ENCODE measurements around the gene NTN5.

Gene NTN5

DNA sequence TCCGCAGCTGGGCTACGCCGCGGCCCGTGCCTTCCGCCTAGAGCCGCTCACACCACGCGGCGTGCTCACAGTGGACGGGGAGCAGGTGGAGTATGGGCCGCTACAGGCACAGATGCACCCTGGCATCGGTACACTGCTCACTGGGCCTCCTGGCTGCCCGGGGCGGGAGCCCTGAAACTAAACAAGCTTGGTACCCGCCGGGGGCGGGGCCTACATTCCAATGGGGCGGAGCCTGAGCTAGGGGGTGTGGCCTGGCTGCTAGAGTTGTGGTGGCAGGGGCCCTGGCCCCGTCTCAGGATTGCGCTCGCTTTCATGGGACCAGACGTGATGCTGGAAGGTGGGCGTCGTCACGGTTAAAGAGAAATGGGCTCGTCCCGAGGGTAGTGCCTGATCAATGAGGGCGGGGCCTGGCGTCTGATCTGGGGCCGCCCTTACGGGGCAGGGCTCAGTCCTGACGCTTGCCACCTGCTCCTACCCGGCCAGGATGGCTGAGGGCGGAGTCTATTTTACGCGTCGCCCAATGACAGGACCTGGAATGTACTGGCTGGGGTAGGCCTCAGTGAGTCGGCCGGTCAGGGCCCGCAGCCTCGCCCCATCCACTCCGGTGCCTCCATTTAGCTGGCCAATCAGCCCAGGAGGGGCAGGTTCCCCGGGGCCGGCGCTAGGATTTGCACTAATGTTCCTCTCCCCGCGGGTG, 43.1 kb downstream of the NTN5 start:
- DNase-seq (ENCODE audit: low read depth, low spot score) = no peak

DNA sequence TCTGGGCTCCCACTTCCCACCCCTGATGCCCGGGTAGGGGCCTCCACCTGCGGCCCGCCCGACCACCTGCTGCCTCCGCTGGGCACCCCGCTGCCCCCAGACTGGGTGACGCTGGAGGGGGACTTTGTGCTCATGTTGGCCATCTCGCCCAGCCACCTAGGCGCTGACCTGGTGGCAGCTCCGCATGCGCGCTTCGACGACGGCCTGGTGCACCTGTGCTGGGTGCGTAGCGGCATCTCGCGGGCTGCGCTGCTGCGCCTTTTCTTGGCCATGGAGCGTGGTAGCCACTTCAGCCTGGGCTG, 43.6 kb downstream of the NTN5 start:
- no peak for DNase-seq (ENCODE audit: low read depth, low spot score)

DNA sequence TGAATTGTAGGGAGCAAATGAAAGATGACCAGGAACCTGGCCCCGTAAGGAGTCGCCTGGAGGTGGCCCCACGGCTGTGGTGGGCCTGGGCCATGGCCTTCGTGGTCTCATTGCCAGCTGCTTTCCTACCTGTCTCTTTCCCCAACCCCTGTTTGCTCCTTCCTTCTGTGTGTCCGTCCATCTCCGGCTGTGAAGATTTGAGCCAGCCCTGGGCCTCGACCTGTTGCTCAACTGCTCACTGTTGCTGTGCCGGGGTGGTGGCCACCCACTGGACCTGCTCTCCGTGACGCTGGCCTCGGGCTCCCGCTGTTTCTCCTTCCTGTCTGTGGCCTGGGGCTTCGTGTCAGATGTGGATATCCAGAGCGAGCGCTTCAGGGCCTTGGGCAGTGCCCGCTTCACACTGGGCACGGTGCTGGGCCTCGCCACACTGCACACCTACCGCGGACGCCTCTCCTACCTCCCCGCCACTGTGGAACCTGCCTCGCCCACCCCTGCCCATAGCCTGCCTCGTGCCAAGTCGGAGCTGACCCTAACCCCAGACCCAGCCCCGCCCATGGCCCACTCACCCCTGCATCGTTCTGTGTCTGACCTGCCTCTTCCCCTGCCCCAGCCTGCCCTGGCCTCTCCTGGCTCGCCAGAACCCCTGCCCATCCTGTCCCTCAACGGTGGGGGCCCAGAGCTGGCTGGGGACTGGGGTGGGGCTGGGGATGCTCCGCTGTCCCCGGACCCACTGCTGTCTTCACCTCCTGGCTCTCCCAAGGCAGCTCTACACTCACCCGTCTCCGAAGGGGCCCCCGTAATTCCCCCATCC, 44.1 kb downstream of the NTN5 start:
- no peak for DNase-seq (ENCODE audit: low read depth, low spot score)

DNA sequence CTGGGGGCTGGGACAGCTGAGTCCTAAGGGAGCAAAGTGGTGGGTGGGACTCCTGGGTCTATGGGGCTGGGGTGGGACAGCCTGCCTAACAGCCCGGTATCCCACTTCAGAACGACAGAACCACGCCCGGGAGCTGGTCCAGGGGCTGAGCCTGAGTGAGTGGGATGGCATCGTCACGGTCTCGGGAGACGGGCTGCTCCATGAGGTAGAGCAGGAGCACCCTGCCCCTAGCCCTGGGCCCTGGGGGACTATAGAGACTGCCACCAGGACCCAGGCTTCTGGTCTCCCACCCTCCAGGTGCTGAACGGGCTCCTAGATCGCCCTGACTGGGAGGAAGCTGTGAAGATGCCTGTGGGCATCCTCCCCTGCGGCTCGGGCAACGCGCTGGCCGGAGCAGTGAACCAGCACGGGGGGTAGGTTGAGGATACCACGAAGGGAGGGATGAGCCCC, 44.9 kb downstream of the NTN5 start:
- no peak for DNase-seq (ENCODE audit: low read depth, low spot score)

DNA sequence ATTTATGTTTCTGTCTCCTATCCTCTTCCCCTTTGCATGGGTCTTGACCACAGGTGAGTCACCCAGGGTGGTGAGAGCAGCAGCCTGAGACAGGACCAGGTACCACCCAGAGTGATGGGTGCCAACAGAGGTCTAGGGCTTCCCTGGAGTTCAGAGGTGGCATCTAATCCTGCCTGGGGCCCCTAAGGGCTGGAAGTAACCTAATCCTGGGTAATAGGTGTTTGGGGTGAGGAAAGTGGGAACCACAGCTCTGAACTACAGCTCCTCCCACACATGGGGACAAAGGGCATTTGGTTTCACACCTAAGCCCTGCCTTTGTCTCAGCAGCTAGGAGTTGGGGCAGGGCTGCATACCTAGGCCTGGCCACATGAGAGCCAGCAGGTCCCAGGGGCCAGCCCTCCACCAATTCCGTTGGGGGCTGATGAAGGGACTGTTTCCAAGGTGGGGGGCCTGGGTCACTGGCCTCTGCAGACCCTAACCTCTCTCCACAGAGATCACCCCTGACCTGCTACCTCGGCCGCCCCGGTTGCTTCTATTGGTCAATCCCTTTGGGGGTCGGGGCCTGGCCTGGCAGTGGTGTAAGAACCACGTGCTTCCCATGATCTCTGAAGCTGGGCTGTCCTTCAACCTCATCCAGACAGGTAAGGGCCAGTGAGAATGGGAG, 45.5 kb downstream of the NTN5 start:
- DNase-seq (ENCODE audit: low read depth, low spot score) = no peak

DNA sequence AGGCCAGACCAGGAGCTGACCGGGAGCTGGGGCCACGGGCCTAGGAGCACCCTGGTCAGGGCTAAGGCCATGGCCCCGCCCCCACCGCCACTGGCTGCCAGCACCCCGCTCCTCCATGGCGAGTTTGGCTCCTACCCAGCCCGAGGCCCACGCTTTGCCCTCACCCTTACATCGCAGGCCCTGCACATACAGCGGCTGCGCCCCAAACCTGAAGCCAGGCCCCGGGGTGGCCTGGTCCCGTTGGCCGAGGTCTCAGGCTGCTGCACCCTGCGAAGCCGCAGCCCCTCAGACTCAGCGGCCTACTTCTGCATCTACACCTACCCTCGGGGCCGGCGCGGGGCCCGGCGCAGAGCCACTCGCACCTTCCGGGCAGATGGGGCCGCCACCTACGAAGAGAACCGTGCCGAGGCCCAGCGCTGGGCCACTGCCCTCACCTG, 46.9 kb downstream of the NTN5 start:
- no peak for DNase-seq (ENCODE audit: low read depth, low spot score)

DNA sequence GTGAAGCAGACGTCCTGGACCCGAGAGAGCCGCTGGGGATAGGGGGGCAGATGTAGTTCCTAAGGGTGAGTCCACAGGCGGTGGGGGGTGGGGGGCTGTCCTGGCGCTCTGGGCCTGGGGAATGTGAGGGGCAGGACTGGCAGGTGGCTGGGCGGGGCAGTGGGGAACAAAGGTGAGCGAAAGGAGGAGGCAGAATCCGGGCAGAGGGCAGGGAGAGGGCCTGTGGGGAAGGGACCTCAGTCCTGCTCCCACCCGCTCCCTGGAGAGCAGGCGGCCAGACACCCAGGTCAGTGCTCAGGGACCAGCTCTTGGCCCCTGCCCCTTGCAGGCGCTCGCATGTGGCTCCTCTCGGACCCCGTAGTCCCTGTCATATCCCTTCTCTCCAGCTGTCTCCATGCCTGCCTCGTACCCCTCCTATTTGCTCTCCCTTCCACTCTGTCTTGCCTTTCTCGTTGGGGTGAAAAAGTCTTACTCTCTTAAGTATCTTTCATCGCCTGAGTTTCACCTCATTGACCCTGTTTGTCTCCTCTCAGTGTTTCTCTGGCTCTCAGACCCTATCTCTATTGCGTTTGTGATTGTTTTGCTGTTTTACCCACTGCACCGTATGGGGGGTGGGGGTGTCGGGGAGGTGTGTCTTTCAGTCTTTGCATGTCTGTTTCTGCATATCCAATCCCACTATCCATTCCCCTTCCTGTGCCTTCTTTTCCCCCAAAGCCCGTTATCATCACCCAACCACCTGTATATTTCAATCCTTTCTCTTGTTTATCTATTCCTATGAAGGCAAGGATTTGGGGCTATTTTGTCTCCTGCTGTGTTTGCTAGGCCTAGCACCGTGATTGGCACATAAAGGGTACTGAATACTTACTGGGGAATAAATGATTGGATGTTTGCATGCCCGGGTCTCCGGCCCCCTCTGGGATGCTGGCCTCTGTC, 47.8 kb downstream of the NTN5 start:
- DNase-seq (ENCODE audit: low read depth, low spot score) = no peak

DNA sequence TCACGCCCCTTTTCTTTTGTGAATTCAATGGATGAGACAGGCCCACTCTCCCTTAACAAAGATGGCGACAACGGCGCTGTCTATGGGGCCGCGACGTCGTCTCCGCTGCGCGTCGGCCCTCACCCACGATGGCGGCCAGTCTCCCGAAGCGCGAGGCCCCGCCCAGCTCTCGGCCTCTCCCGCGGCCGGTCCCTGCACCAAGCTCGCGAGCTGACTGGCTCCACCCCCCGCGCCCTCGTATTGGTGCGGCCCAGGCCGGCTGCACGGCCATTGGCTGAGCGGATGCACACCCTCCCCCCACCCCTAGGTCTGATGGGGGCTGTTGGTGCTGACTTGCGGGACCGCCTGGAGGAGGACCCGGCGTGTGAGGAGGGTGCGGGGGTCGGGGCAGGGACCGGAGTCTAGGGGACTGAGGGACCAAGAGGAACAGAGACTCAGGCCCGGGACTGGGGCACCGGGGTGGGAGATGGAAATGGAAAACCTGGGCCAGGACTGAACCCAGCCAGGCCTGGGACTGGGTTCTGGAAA, 48.7 kb downstream of the NTN5 start:
- DNase-seq (ENCODE audit: low read depth, low spot score) = no peak

DNA sequence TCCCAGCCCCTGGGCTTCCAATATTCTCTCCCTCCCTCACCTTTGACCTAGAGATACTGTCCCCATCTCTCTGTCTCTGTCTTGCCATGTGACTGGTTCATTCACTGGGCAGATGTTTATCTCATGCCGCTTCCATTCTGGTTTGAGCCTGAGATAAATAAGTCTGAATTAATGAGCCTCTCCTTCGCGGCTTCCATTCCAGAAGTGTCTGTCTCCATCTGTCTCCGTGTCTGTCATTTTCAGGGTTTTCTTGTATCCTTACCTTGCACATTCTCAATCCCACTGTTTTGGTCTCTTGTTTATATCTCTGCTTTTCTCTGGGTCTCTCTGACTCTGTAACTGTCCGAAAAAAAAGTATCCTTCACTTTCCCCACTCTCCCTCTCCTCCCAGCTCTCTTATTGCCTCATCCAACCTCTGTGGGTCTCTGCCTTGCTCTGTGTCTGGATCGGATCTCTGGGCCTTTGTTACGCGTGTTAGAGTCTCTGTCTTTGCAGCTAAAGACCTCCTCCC, 49.2 kb downstream of the NTN5 start:
- no peak for DNase-seq (ENCODE audit: low read depth, low spot score)

DNA sequence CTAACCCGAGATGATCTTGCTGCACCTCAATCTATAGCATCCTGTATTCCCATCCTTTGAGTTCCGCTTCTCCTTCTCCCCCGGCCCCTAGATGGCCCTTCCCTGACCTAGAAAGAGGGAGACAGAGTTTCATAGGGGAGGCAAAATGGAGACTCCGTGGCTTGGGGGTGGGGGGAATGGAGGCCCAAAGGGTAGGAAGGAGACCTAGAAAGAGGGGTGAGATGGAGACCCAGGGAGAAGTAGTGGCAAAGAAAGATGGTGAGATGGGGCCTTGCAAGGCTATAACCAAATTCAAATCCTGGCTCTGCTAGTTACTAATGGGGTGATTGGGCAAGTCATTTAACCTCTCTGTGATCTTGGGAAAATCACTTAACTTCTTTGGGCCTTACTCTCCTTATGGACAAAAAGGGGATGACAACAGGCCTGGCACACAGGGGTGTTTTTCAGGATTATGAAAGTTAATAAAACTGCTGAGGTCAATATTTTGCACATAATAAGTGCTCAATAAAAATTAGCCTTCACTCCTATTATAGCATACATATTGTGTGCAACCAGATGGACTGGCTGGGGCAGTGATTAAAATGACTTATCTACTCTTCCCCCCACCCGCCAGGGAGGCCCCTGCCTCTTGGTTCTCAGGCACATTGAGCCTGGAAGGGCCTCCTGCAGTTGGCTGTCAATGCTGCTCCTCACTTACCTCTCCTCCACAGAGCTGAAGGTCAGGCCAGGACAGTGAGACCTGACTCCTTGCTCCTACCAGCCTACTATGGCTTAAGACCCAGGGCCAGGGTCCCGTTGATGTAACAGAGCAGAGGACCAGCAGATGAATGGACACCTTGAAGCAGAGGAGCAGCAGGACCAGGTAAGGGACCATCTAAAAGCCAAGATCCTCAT, 52.9 kb downstream of the NTN5 start:
- DNase-seq (ENCODE audit: low read depth, low spot score) = no peak

DNA sequence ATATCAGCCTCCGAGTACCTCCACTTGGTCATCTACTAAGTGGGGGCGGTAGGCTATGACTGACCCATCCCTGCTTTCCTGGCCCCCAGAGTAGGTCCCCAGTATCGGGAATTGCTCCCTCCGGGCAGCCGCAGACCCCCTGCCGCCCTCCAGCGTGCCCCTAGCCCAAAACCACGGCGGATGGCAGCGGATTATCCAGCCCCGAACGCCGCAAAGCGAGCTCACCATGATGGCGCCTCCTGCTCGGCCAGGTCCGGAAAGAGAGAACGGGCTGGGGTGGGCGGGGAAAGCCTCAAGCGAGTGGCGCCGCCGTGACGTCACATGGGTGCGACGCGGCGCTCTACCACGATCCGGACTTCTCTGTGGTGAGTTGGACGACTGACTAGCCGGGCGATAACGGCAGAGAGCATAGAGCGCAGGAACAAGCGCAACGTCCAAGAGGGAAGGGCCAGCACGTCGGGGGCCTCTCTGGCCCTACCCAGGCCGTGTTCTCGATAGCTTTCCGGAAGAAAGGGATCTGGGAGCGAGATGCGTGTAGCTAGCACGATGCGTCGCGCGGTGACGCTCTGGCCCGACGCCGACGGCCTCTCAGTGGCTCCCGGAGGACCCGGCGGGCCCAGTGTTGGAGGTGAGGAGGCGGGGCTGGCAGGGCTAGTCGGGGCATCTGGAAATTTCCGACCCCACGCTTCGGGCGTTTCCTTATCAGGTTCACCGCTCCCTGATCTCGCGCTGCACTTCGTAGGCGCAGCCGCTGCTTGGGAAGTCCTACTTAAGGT, 53.7 kb downstream of the NTN5 start, which contains the start of the genes RPL18 and SPHK2:
Gene RPL18, minus strand, starts transcription at position 263 of the 776 bp plus-strand sequence. Its CDS starts 35 bp downstream, at position 228.
Gene SPHK2, plus strand, starts transcription at position 591 of the 776 bp plus-strand sequence. CDS start 1,009 bp downstream, outside the sequence.
- DNase-seq (ENCODE audit: low read depth, low spot score) = peak; percentile 99

DNA sequence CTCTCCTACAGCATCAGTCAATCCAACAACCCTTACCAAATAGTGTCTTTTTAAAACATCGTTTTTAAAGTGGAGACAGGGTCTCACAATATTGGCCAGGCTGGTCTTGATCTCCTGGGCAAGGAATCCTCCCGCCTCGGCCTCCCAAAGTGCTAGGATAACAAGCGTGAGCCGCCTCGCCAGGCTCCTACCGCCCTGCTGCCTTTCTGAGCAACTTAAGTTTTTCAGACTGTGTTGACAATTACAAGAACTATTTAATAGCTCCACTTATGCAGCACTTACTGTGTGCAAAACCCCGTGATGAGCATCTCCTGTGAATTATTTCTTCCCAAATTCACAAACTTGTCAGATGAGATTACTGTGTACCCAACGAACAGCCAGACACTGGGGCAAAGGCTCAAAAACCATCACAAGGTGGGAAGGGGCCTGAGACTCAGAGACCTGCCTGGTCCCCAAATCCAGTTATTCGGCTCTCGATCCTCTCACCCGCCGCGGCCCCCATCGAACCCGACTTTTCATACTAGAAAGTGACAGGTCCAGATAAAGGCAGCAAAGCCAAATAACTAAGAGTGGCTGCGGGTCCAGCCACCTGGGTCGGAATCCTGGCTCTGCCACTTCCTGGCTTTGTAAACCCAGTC, 54.4 kb downstream of the NTN5 start:
- no peak for DNase-seq (ENCODE audit: low read depth, low spot score)

DNA sequence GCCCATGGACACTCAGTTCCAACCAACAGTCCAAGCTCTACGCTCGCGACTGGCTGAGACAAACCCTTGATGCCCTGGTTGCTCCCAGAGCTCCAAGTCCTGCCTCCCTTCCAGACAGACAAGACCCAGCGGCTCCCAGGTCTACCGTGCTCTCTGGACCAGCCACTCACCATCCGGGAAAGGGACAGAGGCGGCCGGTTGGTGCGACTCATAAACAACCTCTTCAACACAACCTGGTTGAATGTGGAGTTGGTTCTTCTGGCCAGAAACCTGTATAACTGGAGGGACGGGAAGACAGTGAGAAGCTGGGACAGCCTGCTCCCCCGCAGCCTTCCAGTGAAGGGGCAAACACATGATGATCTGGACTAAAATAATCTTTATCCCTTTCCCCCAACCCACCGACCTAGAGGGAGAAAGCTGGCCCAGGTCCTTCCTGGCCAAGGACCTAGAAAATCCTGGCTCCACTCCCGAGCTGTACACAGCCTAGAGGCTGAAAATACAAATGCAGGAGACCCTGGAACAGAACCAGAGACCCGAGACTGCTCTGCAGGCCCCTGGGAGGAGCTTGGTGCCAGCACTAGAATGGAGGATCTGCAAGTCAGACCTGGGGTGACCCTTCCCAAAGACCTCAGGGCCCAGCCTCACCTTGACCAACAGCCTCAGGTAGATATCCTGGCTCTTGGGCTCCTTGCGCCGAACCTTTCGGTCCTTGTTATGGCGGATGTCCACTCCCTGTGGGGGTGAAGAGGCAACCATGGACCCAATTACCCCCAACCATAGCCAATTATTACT, 55.5 kb downstream of the NTN5 start:
- no peak for DNase-seq (ENCODE audit: low read depth, low spot score)

DNA sequence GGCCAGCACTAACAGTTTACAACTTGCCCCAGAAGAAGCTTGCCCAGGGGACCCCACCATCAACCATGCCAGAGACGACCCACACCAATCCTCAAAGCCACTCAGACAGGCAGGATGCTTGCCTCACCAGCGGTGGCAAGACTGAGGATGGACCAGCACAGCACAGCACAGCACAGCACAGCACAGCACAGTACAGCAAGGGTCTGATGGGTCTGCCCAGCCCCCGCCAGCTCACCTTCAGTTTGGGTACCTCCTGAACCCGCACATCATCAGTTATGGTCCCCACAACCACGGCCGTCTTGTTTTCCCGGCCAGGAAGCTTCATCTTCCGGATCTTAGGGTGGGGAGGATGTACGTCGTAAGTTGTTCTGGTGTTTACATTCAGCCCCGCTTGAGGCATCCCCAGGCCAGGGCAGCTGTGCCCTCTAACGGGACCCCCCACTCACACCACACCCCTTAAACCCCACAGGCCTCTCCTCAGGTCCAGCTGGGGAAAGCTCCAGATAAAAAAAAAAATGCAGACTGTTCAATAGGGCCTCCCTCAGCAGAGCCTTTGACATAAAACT, 56.2 kb downstream of the NTN5 start:
- no peak for DNase-seq (ENCODE audit: low read depth, low spot score)

DNA sequence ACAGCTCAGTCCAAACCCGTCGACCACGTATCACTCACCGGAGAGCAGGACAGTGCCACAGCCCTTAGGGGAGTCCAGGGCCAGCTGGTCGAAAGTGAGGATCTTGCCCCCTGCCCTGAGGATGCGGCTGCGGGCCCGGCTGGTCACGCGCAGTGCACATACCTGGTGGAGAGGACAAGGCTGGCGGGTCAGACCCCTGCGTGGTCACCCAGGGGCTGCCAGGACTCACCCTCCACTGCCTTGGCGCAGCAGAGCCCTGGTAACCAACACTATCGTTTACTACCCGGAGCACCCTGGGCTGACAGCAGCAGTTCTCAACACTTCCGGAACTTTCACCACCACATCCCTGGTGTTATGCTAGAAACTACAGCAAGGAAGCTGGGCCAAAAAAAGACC, 56.8 kb downstream of the NTN5 start:
- DNase-seq (ENCODE audit: low read depth, low spot score) = no peak

DNA sequence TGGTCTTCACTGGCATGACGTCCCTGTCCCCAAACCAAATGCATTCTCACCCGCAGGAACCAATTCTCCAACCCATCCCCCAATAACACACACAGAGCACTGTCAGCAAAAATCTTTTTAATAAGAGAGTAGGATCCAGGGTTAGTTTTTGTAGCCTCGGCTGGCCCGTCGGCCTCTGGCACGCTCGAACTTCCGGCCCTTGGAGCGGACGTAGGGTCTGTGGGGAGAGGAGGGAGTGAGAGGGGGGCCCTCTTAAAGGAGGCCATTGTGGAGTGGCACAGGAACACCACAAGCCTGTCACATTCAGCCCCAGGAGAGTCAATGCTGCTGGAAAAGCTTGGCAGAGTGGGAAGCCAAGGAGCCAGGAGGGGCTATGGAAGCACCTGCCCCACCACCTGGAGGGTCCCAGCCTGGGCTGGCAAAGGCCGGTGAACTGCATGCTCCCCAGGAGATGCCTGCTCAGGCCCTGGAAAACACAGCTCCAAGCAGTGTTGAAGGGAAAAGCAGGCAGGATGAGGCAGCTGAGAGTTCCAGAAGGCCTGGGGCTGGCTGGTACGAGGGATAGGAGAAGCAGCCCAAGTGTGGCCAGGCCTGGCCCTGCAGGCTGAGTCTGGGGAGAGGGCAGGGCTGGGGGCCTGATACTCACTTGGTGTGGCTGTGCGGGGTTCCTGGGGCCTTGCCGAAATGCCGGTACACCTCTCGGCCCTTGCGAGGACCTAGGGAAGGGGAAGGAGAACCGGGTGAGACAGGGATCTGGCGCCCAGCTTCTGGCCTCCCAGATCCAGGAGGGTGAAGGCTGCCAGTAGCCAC, 57.4 kb downstream of the NTN5 start:
- DNase-seq (ENCODE audit: low read depth, low spot score) = no peak

Data from smooth muscle cell of the brain vasculature (primary cell).